ENCODE measurements around the gene FAT3.
A peak's percentile ranks its signal among the peaks of the same experiment; 100 is the strongest.

The FAT3 gene

GRCh38 chr11:92249156-92249753 lies 24.6 kb downstream of the FAT3 start:
- TF ChIP-seq CTCF (IDR thresholded peaks at IDR 0.05; ENCODE audit: low read length, missing control alignments), result no peak
- H3K4me3 ChIP-seq (replicated peaks; ENCODE audit: low read depth, low read length), result no peak overlapping the region
- no peak for DNase-seq (ENCODE audit: low read depth)

- DNase-seq (ENCODE audit: low read depth), result peak; percentile 45
- TF ChIP-seq CTCF (IDR thresholded peaks at IDR 0.05; ENCODE audit: low read length, missing control alignments), result no peak
Measured at GRCh38 chr11:92251980-92252379, 27.4 kb downstream of the FAT3 start.

GRCh38 chr11:92253421-92253820 lies 28.8 kb downstream of the FAT3 start:
- TF ChIP-seq CTCF (IDR thresholded peaks at IDR 0.05; ENCODE audit: low read length, missing control alignments), result no peak
- DNase-seq (ENCODE audit: low read depth), result no peak
- no peak overlapping the region for H3K4me3 ChIP-seq (replicated peaks; ENCODE audit: low read depth, low read length)

More at GRCh38 chr11:92251980-92252379, 27.4 kb downstream of the FAT3 start:
- H3K4me3 ChIP-seq (replicated peaks; ENCODE audit: low read depth, low read length), result no peak overlapping the region

GRCh38 chr11:92253945-92254344 lies 29.3 kb downstream of the FAT3 start:
- no peak for TF ChIP-seq CTCF (IDR thresholded peaks at IDR 0.05; ENCODE audit: low read length, missing control alignments)
- DNase-seq (ENCODE audit: low read depth), result peak; percentile 10
- H3K4me3 ChIP-seq (replicated peaks; ENCODE audit: low read depth, low read length), result no peak overlapping the region

- no peak for TF ChIP-seq CTCF (IDR thresholded peaks at IDR 0.05; ENCODE audit: low read length, missing control alignments)
- no peak for DNase-seq (ENCODE audit: low read depth)
- H3K4me3 ChIP-seq (replicated peaks; ENCODE audit: low read depth, low read length), result no peak overlapping the region
Measured at GRCh38 chr11:92257536-92257935, 32.9 kb downstream of the FAT3 start.

- H3K4me3 ChIP-seq (replicated peaks; ENCODE audit: low read depth, low read length), result no peak overlapping the region
- TF ChIP-seq CTCF (IDR thresholded peaks at IDR 0.05; ENCODE audit: low read length, missing control alignments), result no peak
- DNase-seq (ENCODE audit: low read depth), result no peak
Measured at GRCh38 chr11:92259861-92260260, 35.2 kb downstream of the FAT3 start.

DNA sequence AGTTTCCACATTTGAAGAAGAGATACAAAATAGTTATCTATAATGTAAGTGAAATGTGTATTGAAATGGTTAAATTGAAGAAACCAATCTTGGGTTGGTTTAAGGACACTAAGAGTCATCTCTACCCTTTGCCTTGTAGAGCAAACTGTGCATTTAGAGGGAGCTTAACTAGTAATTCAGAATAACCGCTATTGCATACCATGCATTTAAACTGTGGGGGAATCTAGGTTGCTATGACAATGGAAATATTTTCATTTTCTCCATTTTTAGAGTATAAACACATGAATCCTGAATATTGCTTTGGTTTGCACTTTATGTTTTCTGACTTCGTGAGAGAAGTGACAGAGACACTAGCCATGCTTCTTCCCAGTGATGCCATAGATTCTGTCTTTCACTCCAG lies 39.7 kb downstream of the FAT3 start:
- DNase-seq (ENCODE audit: low read depth), result no peak
- H3K4me3 ChIP-seq (replicated peaks; ENCODE audit: low read depth, low read length), result no peak overlapping the region
- no peak for TF ChIP-seq CTCF (IDR thresholded peaks at IDR 0.05; ENCODE audit: low read length, missing control alignments)

Measured in fibroblast of pulmonary artery (primary cell).